GM12878 (cell line): ENCODE measurements around the gene MMP24. TPM values are rescaled to one million over a fixed set of nuclear protein-coding genes. Genes with fewer than 3 reads are reported as not detected.
A peak's percentile ranks its signal among the peaks of the same experiment; 100 is the strongest.

Experiments
- ATAC-seq: fragments of 200-7000 bp; cut with Tn5 transposase; 3 replicates; pipeline ENCODE4 v1.9.1; 2020; ENCODE audit warnings: mild to moderate bottlenecking, moderate library complexity
- BruUV-seq: library from RNA; stranded (reverse); fragments of 400-500 nt; replicated peaks from 2 replicates; lab custom pipeline; 2021; lab: Mats Ljungman, UMichigan
- CTCF ChIA-PET: fragments of 300-600 bp; sonication (Branson Sonifier 250); formaldehyde crosslinking; extraction: SDS; loops from one replicate; lab custom pipeline; 2021; ENCODE audit warnings: inconsistent platforms; lab: Yijun Ruan, JAX
- POLR2A ChIA-PET: fragments of 350-600 bp; formaldehyde crosslinking; extraction: SDS; loops from one replicate; lab custom pipeline; 2021; ENCODE audit warnings: inconsistent platforms; lab: Charles Lee
- RAD21 ChIA-PET: fragments of 300-600 bp; sonication (Branson Sonifier 250); formaldehyde crosslinking; loops from one replicate; lab custom pipeline; 2023; ENCODE audit warnings: antibody characterized with exemption; ENCODE audit not compliant: unreplicated experiment; lab: Charles Lee
- SMC1A ChIA-PET: fragments of 300-600 bp; sonication (Branson Sonifier 250); formaldehyde crosslinking; loops from one replicate; lab custom pipeline; 2023; ENCODE audit not compliant: unreplicated experiment, uncharacterized antibody; lab: Charles Lee
- DNase-seq: peaks from one replicate; pipeline ENCODE4 v3.0.0-alpha.2; 2011; ENCODE audit warnings: low read depth, low spot score
- FAIRE-seq: peaks from 3 replicates; lab custom pipeline; 2011; peaks lifted over from hg19 to GRCh38; lab: Jason Lieb, UNC
- H2AFZ ChIP-seq: 2 replicates; pipeline ENCODE4 v1.6.0; 2011; ENCODE audit warnings: low read depth, low read length, control low read depth; ENCODE audit not compliant: control insufficient read depth
- H3K27ac ChIP-seq: 2 replicates; pipeline ENCODE4 v1.5.1; 2011; ENCODE audit warnings: control low read depth; ENCODE audit not compliant: control insufficient read depth, insufficient read depth
- H3K27me3 ChIP-seq, 2 experiments: replicated peaks in 1 of 2; 2 replicates each; pipeline versions ENCODE4 v1.6.0 to v1.6.1; 2011; ENCODE audit warnings: low read length in 1 of 2; ENCODE audit not compliant: control insufficient read depth in 2 of 2, insufficient read depth in 2 of 2
- H3K36me3 ChIP-seq, 2 experiments: 2 replicates each; pipeline ENCODE4 v1.5.1; 2011; ENCODE audit warnings: low read length in 1 of 2; ENCODE audit not compliant: control insufficient read depth in 2 of 2, insufficient read depth in 2 of 2
- H3K4me1 ChIP-seq: 2 replicates; pipeline ENCODE4 v1.6.1; 2011; ENCODE audit warnings: mild to moderate bottlenecking, low read length, moderate library complexity, mixed read lengths; ENCODE audit not compliant: control insufficient read depth, insufficient read depth
- H3K4me2 ChIP-seq: 2 replicates; pipeline ENCODE4 v1.6.0; 2011; ENCODE audit warnings: control low read depth; ENCODE audit not compliant: control insufficient read depth, insufficient read depth
- H3K4me3 ChIP-seq: fragments of 200-600 bp; sonication (generic); 2 replicates; pipeline ENCODE4 v1.5.1; 2016
- H3K79me2 ChIP-seq: 2 replicates; pipeline ENCODE4 v1.6.0; 2011; ENCODE audit warnings: low read length; ENCODE audit not compliant: control insufficient read depth, insufficient read depth
- H3K9ac ChIP-seq: 2 replicates; pipeline ENCODE4 v1.8.0; 2011; ENCODE audit warnings: low read length, control low read depth, mixed read lengths; ENCODE audit not compliant: control insufficient read depth, insufficient read depth
- H3K9me3 ChIP-seq: replicated peaks from 3 replicates; pipeline ENCODE4 v1.5.1; 2011; ENCODE audit warnings: mild to moderate bottlenecking, low read length; ENCODE audit not compliant: control insufficient read depth, insufficient read depth
- H4K20me1 ChIP-seq: 2 replicates; pipeline ENCODE4 v1.6.0; 2011; ENCODE audit not compliant: control insufficient read depth, insufficient read depth
- JUNB ChIP-seq: IDR thresholded peaks from 2 replicates; pipeline ENCODE4 v1.6.1; 2016; ENCODE audit warnings: antibody characterized with exemption, mild to moderate bottlenecking
- MEF2B ChIP-seq: fragments of 450-650 bp; IDR thresholded peaks from 2 replicates; pipeline ENCODE4 v1.6.1; 2018; ENCODE audit warnings: mild to moderate bottlenecking, moderate library complexity; ENCODE audit not compliant: partially characterized antibody, poor library complexity, severe bottlenecking
- NBN ChIP-seq: fragments of 450-650 bp; IDR thresholded peaks from 2 replicates; pipeline ENCODE4 v1.6.1; 2016
- NFXL1 ChIP-seq: fragments of 450-650 bp; IDR thresholded peaks from 2 replicates; pipeline ENCODE4 v1.6.1; 2017; ENCODE audit warnings: antibody characterized with exemption, mild to moderate bottlenecking, borderline replicate concordance
- POLR2AphosphoS2 ChIP-seq: IDR thresholded peaks from 2 replicates; pipeline ENCODE4 v1.6.1; 2011; ENCODE audit warnings: low read depth, mild to moderate bottlenecking, low read length, improper control_type of control experiment, moderate library complexity
- RAD21 ChIP-seq: IDR thresholded peaks from 2 replicates; pipeline ENCODE4 v1.6.1; 2011; ENCODE audit warnings: mild to moderate bottlenecking, low read depth, low read length, moderate library complexity; ENCODE audit not compliant: insufficient read depth
- SIX5 ChIP-seq: IDR thresholded peaks from 2 replicates; pipeline ENCODE4 v1.6.1; 2011; ENCODE audit warnings: mild to moderate bottlenecking, low read depth, low read length, moderate library complexity; ENCODE audit not compliant: severe bottlenecking
- ZNF622 ChIP-seq: fragments of 450-650 bp; IDR thresholded peaks from 2 replicates; pipeline ENCODE4 v1.6.1; 2017; ENCODE audit warnings: mild to moderate bottlenecking, inconsistent platforms
- ZSCAN29 ChIP-seq: fragments of 450-650 bp; IDR thresholded peaks from 2 replicates; pipeline ENCODE4 v1.6.1; 2017; ENCODE audit warnings: mild to moderate bottlenecking, moderate library complexity
- WGBS: methylation state at CpG from one replicate; pipeline ENCODE4 v1.1.6; 2016; ENCODE audit warnings: low lambda C conversion rate; ENCODE audit not compliant: insufficient replicate concordance, insufficient coverage; ENCODE audit errors: missing lambda C conversion rate; 5-methylcytosine and 5-hydroxymethylcytosine counted together
- in situ Hi-C: fragments of 300-500 bp; cut with MboI; formaldehyde crosslinking; loops from 9 replicates; pipeline ENCODE4 v1.14.3; 2018; ENCODE audit warnings: mixed read lengths
- intact Hi-C: fragments of 100-400 bp; cut with micrococcal nuclease; formaldehyde crosslinking; loops from one replicate; pipeline ENCODE4 v1.14.2; 2022; ENCODE audit not compliant: unreplicated experiment
- polyA plus RNA-seq, 11 experiments: library from polyadenylated mRNA; depleted of rRNA in 4 of 11; unstranded in 6 of 11; stranded (reverse) in 5 of 11; fragments of >200 nt; fragmentation: Nextera tagmentation in 4 of 11; fragmentation: Illumina TruSeq in 1 of 11; extraction: Ambion mirVana in 4 of 11; extraction: Trizol in 1 of 11; gene quantifications; 1 replicate in 1 of 11; 2 replicates in 10 of 11; pipeline versions ENCODE4 v1.2.1 to v1.2.3, GENCODE V29; 2011 to 2016; ENCODE audit warnings: inconsistent platforms in 2 of 11, missing spikeins in 2 of 11, low read depth in 1 of 11
- total RNA-seq, 4 experiments: library from RNA; depleted of rRNA in 3 of 4; stranded (reverse); fragments of >200 nt in 3 of 4; fragmentation: Illumina TruSeq in 1 of 4; extraction: Trizol in 1 of 4; gene quantifications; 2 replicates each; pipeline versions ENCODE4 v1.2.1 to v1.2.3, GENCODE V29; 2013 to 2021
- TF ChIP-seq, protein P1 (sequence below): fragments of 150-350 bp; IDR thresholded peaks from 2 replicates; pipeline ENCODE4 v1.6.1; 2016; ENCODE audit warnings: low read depth, low read length
- TF ChIP-seq, protein P2 (sequence below), 3 experiments: IDR thresholded peaks in 2 of 3; conservative IDR thresholded peaks in 1 of 3; 2 replicates each; pipeline ENCODE4 v1.5.1; 2011; ENCODE audit warnings: low read depth in 3 of 3, low read length in 3 of 3, mild to moderate bottlenecking in 3 of 3, control low read depth in 2 of 3, moderate library complexity in 2 of 3, inconsistent platforms in 1 of 3, mixed read lengths in 1 of 3; ENCODE audit not compliant: control insufficient read depth in 2 of 3, insufficient read depth in 1 of 3; ENCODE audit errors: extremely low read depth in 1 of 3
- TF ChIP-seq, protein P3 (sequence below): fragments of 450-650 bp; IDR thresholded peaks from 2 replicates; pipeline ENCODE4 v1.6.1; 2017; ENCODE audit warnings: mild to moderate bottlenecking, low read depth, inconsistent platforms; ENCODE audit not compliant: poor library complexity, severe bottlenecking
- TF ChIP-seq, protein P4 (sequence below): fragments of 450-650 bp; IDR thresholded peaks from 2 replicates; pipeline ENCODE4 v1.6.1; 2016; ENCODE audit warnings: mild to moderate bottlenecking

MMP24 gene
- total and polyA plus RNA-seq, 10 of the 15 experiments (the other 5 are each of a cell fraction or from before 2014, with no cell fraction given), result 0.01 to 0.11 (median 0.04) TPM; not detected in 5

DNA sequence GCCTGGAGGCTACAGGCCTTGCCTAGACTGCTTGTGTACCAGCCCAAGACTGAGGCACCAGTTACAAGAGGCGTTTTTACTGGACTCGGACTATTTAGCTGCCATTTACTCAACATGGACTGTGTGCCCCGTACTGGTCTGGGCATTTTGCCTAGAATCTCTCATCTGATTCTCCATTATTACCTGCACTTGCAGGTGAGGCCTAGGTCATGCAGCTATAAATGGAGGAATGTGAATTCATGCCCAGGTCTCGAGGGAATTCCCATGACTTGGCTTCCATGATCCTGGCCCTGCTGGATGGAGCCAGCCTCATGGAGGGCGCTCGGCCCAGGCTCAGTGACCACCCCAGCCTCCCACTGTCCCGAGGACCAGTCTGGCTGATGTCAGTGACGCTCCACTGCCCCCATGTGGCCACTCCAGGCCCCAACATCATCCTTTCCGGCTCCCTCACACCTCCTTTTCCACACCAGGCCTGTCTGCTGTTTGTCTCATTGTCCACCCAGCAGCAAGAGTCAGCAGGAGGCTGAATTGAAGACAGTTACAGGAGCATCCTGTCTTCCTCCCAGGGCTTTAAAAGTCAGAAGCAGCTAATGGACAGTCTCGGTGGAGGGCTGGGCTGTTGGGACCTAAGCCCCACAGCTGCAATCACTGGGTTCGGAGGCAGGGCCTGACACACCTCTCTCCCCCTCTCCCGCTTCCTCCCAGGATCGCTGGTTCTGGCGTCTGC lies 42.7 kb downstream of the MMP24 start:
- H3K4me2 ChIP-seq, result no peak overlapping the region
- 53% methylated on average over 14 of the region's 14 CpGs for WGBS
- no peaks in the 10 kb centered on the region for H4K20me1 ChIP-seq
- BruUV-seq, result no TSS peak
- no peaks in the 10 kb centered on the region for H3K36me3 ChIP-seq
- no peak overlapping the region for H2AFZ ChIP-seq
- no peaks in the 10 kb centered on the region for H3K9me3 ChIP-seq
- in situ Hi-C loops, result loop anchor here (5.0 to 25.0 kb wide), 2 partner anchors 122 to 432 kb away; partner anchors contain the start of genes EDEM2 and NCOA6
- DNase-seq (no peak), ATAC-seq (peak; percentile 96), FAIRE-seq (peak; percentile 65)
- H3K9ac ChIP-seq, result no peak overlapping the region
- POLR2A ChIA-PET, result interaction anchor here (0.6 kb wide), 1 partner anchor 1160 kb away, joined by 5 read pairs; no protein-coding TSS in a partner anchor
- no peaks in the 10 kb centered on the region for H3K79me2 ChIP-seq
- RAD21 ChIA-PET, result interaction anchor here (0.6 to 2.0 kb wide), 3 partner anchors 124 to 563 kb away, joined by 3 to 14 read pairs (median 3); no protein-coding TSS in a partner anchor
- H3K4me1 ChIP-seq, result no peaks in the 10 kb centered on the region
- no peak overlapping the region for H3K4me3 ChIP-seq
- SMC1A ChIA-PET, result interaction anchor here (0.9 to 1.4 kb wide), 5 partner anchors 123 to 174 kb away, joined by 4 to 8 read pairs (median 6); partner anchors contain the start of gene EDEM2
- intact Hi-C loops, result loop anchor here (1.0 to 5.0 kb wide), 3 partner anchors 124 to 435 kb away; no protein-coding TSS in a partner anchor
- CTCF ChIA-PET, result interaction anchor here (0.6 to 9.6 kb wide), 15 partner anchors 8 to 1112 kb away, joined by 3 to 98 read pairs (median 3); partner anchors contain the start of genes EDEM2 and MMP24OS
- H3K27me3 ChIP-seq, result no peaks in the 10 kb centered on the region
- H3K27ac ChIP-seq, result no peak overlapping the region
- TF ChIP-seq RAD21, result peak; percentile 76
- TF ChIP-seq, protein P1, sequence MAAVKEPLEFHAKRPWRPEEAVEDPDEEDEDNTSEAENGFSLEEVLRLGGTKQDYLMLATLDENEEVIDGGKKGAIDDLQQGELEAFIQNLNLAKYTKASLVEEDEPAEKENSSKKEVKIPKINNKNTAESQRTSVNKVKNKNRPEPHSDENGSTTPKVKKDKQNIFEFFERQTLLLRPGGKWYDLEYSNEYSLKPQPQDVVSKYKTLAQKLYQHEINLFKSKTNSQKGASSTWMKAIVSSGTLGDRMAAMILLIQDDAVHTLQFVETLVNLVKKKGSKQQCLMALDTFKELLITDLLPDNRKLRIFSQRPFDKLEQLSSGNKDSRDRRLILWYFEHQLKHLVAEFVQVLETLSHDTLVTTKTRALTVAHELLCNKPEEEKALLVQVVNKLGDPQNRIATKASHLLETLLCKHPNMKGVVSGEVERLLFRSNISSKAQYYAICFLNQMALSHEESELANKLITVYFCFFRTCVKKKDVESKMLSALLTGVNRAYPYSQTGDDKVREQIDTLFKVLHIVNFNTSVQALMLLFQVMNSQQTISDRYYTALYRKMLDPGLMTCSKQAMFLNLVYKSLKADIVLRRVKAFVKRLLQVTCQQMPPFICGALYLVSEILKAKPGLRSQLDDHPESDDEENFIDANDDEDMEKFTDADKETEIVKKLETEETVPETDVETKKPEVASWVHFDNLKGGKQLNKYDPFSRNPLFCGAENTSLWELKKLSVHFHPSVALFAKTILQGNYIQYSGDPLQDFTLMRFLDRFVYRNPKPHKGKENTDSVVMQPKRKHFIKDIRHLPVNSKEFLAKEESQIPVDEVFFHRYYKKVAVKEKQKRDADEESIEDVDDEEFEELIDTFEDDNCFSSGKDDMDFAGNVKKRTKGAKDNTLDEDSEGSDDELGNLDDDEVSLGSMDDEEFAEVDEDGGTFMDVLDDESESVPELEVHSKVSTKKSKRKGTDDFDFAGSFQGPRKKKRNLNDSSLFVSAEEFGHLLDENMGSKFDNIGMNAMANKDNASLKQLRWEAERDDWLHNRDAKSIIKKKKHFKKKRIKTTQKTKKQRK, result no peak
- no peak for TF ChIP-seq SIX5
- TF ChIP-seq NFXL1, result no peak
- no peak for TF ChIP-seq ZSCAN29
- no peak for TF ChIP-seq POLR2AphosphoS2
- no peak for TF ChIP-seq MEF2B
- TF ChIP-seq, protein P2, sequence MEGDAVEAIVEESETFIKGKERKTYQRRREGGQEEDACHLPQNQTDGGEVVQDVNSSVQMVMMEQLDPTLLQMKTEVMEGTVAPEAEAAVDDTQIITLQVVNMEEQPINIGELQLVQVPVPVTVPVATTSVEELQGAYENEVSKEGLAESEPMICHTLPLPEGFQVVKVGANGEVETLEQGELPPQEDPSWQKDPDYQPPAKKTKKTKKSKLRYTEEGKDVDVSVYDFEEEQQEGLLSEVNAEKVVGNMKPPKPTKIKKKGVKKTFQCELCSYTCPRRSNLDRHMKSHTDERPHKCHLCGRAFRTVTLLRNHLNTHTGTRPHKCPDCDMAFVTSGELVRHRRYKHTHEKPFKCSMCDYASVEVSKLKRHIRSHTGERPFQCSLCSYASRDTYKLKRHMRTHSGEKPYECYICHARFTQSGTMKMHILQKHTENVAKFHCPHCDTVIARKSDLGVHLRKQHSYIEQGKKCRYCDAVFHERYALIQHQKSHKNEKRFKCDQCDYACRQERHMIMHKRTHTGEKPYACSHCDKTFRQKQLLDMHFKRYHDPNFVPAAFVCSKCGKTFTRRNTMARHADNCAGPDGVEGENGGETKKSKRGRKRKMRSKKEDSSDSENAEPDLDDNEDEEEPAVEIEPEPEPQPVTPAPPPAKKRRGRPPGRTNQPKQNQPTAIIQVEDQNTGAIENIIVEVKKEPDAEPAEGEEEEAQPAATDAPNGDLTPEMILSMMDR (IDR thresholded peaks at IDR 0.05 in 2 of 3, conservative IDR thresholded peaks at IDR 0.05 in 1 of 3; ENCODE audit: control insufficient read depth in 2 of 3, extremely low read depth in 1 of 3, insufficient read depth in 1 of 3, low read depth in 3 of 3, low read length in 3 of 3), result peak; percentile 78 to 83 (median 82)
- TF ChIP-seq JUNB, result no peak
- TF ChIP-seq, protein P3, sequence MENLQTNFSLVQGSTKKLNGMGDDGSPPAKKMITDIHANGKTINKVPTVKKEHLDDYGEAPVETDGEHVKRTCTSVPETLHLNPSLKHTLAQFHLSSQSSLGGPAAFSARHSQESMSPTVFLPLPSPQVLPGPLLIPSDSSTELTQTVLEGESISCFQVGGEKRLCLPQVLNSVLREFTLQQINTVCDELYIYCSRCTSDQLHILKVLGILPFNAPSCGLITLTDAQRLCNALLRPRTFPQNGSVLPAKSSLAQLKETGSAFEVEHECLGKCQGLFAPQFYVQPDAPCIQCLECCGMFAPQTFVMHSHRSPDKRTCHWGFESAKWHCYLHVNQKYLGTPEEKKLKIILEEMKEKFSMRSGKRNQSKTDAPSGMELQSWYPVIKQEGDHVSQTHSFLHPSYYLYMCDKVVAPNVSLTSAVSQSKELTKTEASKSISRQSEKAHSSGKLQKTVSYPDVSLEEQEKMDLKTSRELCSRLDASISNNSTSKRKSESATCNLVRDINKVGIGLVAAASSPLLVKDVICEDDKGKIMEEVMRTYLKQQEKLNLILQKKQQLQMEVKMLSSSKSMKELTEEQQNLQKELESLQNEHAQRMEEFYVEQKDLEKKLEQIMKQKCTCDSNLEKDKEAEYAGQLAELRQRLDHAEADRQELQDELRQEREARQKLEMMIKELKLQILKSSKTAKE, result no peak
- TF ChIP-seq, protein P4, sequence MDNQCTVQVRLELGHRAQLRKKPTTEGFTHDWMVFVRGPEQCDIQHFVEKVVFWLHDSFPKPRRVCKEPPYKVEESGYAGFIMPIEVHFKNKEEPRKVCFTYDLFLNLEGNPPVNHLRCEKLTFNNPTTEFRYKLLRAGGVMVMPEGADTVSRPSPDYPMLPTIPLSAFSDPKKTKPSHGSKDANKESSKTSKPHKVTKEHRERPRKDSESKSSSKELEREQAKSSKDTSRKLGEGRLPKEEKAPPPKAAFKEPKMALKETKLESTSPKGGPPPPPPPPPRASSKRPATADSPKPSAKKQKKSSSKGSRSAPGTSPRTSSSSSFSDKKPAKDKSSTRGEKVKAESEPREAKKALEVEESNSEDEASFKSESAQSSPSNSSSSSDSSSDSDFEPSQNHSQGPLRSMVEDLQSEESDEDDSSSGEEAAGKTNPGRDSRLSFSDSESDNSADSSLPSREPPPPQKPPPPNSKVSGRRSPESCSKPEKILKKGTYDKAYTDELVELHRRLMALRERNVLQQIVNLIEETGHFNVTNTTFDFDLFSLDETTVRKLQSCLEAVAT, result no peak
- no peak for TF ChIP-seq ZNF622
- no peak for TF ChIP-seq NBN
